ENCODE data around the gene TMED10.
"Not testable (repeated sequence)": the region's sequence is repeated elsewhere in the genome, so short reads cannot be mapped to it uniquely, and the experiment has no call there.

TMED10 gene

DNA sequence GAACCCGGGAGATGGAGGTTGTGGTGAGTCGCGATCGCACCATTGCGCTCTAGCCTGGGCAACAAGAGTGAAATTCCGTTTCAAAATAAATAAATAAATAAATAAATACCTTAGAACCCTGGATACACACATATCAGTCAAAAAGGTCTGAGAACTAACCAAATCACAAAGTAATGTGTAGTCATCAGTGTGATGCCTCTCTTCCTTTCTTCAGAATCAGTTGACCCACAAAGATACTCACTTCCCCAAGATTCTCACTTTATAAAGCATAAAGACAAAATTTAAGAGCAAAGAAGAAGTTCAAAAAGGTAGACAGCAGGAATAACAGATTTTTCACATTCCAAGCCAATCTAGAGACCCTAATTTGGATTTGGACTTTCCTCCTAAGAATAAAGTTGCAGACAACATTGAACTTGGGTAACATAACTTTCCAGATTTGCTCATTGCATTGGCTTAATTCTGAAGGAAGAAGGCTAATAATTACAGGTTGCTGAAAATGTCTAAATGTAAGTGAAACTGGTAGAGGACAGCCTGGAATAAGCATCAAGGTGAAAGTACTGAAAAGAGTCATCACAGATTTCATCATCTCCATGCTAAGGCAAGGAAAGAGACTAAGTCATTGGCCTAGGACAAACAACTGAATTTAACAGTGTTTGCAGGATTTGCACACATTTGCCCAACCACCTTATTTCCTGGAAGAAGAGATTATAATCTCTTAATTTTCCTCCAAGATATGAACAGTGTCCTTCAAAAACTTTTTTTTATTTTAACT, 17.4 kb downstream of the TMED10 start:
- DNase-seq (ENCODE audit: low read depth in 2 of 2) = no peak

DNA sequence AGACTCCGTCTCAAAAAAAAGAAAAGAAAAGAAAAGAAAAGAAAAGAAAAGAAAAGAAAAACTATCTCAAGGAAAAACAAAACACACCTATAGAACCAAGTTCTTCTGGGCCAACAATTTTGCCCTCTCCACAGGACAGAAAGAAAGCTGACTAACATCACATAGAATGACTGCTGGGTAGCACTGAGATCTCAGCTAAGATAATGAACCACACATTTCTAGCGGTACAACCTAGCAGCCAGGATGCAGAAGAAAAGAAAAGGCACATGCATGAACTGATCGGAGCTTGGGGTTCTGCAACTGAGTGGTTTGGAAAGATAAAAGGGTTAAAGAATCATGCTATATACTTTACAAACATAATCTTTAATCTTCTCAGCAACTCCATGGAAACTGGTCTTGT, 19.5 kb downstream of the TMED10 start:
- no peak for DNase-seq (ENCODE audit: low read depth in 2 of 2)

DNA sequence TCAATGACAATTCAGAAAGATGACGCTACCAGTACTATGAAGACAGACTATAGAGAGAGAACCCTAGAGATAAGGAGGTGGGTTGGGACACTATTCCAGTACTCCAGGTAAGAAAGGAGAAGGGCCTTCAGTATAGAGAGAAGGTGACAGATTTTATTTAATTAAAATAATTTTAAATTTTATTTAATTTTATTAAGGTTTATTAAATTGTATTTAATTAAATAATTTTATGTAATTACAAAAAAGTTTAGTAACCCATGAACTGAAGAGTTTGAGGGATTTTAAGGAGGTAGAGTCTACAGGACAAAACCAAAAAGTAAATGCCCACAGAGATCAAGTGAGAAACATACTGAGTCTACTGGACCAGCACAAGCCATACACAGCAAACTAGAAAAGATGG, 20.3 kb downstream of the TMED10 start:
- DNase-seq (ENCODE audit: low read depth in 2 of 2) = no peak

DNA sequence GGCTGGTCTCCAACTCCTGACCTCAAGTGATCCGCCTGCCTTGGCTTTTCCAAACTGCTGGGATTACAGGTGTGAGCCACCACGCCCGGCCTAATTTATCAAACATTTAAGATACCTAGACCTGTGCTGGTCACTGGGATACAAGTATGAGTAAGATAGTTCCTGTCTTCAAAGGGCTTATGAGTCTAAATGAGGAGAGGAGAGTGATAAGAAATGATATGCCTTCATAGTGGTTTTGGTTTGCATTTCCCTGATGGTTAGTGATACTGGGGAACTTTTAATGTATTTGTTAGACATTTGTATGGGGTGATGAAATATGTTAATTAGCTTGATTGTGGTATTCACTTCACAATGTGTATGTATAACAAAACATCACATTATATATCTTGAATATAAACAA, 21.2 kb downstream of the TMED10 start:
- no peak for DNase-seq (ENCODE audit: low read depth in 2 of 2)

DNA sequence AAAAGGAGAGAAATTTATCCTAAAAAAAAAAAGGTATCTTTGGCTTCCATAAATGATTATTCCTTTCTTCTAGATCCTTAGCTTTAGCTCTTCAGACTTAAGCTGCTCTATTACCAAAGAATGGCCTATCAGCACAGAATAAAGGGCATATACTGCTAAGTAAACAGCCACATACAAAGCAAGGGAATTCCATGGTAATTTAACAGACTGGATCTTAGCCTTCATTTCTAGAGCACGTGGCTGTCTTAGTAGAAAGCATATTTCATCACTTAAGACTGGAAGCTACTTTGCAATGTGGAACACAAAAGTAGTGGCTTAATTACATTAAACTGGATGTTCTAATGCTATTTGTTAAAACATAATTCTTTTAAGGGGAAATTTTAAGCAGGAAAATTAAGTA, 23.1 kb downstream of the TMED10 start:
- DNase-seq (ENCODE audit: low read depth in 2 of 2) = no peak

DNA sequence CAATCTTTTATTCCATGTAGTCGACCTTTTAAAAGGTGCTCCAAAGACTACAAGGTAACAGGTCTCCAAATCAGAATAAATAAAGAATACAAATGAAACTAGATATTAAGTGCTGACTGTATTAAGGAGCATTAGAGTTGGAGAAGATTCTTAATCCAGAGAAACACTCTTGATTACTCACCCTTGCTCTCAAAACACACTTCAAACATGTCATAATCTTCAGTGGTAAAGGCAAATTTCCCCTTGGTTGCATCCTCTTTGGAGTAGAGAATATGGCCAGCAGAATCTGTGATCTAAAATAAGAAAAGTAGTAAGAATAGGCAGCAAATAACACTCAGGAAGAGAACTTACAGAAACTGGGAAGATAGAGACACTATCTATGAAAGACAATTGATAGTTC, 24.6 kb downstream of the TMED10 start:
- DNase-seq (ENCODE audit: low read depth in 2 of 2) = no peak

DNA sequence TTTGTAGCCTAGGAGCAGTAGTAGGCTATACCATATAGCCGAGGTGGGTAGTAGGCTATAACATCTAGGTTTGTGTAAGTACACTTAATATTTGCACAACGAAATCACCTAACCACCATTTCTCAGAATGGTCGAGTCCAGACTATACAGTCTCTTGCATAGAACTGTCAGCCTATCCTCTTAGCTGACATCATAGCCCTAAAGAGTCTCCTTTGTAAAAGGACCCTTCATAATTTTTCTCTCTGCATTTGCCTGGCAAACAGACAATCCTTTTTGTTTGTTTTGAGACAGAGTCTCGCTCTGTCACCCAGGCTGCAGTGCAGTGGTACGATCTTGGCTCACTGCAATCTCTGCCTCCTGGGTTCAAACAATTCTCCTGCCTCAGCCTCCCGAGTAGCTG, 25.8 kb downstream of the TMED10 start:
- DNase-seq (ENCODE audit: low read depth in 2 of 2) = not testable (repeated sequence)

DNA sequence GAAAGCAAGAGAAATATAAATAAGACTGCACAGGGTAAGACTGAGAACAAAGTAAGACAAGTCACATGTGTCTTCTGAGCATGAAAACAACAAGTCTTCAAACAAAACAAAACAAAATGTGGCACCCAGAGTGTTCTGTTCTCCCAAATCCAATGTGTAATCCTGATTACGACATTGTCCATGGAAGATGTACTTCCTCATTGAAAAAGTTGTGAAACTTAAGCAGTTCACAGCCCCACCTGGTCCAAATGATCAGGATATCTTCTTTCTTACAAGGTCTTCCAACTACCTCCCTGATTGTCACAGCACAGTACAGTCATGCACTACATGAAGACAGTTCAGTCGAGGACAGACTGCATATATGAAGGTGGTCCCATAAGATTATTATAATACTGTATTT, 26.3 kb downstream of the TMED10 start:
- no peak for DNase-seq (ENCODE audit: low read depth in 2 of 2)

DNA sequence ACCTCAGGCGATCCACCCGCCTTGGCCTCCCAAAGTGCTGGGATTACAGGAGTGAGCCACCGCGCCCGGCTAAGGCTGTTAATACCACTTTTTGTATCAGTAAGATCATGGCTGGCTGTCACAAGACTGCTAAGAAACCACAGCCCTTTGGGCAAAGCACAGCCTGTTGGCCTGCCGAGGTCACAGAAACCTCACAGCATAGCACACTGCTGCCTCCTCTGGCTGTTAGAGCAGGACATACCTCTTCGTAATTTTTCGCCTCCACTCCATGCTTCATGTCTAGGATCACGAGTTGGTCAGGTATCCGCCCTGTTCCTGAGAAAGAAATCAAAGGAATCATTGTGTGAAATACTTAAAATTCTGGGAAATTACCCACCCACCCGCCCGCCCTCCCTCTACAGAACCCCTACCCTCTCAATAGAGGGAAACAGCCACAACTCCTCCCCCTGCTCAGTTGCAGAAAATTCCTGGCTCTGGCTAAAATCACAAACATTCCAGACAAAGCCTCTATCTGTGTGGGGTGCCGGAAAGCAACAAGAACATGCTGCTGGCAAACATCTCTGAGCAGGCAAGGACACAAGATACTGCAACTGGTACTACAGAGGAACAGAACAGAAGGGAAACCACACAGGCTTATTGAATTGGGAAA, 28.9 kb downstream of the TMED10 start:
- DNase-seq (ENCODE audit: low read depth in 2 of 2) = no peak

DNA sequence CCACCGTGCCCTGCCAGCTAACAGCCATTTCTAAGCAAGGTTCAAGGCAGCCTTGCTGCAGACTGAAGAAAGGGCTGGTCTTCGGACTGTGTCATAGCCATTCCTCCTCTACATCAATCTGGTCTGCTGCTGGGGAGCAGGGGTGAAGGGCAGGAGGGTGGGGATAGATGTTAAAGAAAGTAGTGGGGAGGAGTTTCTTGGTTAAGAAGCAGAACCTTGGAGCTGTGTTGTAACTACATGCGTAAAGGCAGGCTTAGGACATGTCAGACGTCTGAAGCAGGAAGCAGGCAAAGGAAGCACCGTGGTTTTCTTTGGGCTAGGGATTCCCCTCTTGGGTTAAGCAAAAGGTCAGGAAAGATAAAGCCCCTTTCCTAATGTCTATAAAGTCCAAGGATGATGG, 31.5 kb downstream of the TMED10 start:
- DNase-seq (ENCODE audit: low read depth in 2 of 2) = no peak

DNA sequence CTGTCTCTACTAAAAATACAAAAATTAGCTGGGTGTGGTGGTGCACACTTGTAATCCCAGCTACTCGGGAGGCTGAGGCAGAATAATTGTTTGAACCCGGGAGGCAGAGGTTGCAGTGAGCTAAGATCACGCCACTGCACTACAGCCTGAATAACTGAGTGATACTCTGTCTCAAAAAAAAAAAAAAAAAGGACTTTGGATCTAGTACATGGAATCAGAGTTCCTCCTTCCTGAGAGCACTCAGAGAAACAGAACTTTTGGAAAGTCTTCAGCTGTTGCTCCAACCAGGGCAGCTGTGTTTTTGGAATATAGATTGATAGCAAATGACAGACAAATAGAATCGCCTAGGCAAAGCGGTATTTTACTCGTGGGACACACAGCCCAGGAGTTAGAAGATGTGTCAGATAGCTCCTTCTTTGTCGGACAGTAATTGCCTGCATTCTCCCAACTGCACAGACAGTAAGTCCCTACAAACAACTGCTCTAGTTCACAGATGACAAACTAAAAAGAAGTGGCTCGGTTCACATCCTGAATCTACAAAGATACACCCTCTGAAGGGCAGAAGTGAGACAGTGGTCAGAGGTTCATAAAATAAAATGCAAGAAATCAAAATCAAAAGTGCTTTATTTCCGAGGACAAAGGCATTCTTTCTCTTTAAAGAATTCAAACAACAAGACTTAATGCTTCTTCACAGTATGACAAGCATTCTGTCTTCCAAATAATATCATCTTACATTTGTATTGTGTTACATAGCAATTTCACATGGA, 32.5 kb downstream of the TMED10 start:
- DNase-seq (ENCODE audit: low read depth in 2 of 2) = no peak

DNA sequence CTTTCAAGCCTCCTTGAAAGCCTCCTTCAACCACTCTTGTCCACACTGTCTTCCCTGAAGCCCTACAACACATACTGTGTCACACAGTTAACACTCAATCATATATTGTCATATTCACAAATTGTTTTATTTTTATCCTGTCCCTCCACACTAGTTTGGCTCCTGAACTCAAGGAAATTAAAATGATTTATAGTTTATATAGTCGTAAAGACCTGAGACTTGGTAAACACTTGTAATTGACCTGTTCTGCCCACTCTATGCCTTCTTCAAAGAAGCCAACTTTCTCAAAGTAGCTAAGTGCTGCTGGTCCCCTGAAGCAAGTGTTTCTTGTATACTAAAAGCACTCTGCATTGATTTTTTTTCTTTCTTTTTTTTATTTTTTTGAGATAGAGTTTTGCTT, 33.9 kb downstream of the TMED10 start:
- DNase-seq (ENCODE audit: low read depth in 2 of 2) = no peak

DNA sequence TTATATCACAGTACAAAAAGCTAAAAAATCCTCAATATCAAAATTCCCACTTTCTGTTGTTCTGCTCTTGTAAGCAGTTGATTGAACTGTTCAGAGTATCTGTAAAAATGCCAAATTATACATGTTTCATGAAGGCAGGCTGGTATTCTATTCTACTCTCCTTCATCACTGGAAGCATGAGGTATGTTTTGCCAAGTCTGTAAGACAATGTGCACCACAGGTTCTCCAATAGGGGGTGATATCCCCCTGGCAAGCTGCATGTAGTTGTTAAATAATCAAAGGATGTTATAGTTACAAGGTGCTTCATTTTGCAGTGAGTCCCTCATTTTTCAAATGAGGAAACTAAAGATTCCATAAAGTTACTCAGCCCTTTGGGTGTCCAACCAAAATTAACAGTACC, 34.4 kb downstream of the TMED10 start:
- no peak for DNase-seq (ENCODE audit: low read depth in 2 of 2)

DNA sequence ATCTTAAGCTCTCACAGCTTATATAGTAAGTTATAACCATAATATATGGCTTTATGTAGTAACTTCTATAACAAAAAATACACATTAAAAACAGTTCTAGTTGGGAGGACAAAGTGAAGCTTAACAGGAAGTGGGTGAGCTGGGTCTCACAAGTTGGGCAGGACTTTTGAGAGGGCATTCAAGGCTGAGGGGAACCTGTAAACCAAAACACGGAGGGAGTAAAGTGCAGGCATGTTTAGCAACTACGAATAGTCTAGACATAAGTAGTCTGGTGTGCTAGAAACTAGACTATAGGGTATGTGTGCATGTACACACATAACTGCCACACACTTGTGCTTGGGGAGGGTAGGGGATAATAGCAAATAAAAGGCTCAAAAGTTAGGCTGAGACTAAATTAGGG, 35.4 kb downstream of the TMED10 start:
- no peak for DNase-seq (ENCODE audit: low read depth in 2 of 2)

DNA sequence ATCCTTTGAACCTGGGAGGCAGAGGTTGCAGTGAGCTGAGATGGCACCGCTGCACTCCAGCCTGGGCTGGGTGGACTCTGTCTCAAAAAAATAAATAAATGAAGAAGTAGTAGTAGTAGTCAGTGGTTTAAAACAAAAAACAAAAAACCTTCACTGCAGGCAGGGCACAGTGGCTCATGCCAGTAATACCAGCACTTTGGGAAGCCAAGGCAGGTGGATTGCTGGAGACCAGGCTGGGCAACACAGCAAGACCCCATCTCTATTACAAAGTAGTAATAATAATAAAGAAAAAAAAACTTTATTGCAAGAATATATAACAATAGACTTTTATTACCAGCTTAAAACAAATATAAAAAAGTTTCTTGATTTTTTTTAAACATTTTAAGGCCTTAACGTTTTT, 35.8 kb downstream of the TMED10 start:
- no peak for DNase-seq (ENCODE audit: low read depth in 2 of 2)

DNA sequence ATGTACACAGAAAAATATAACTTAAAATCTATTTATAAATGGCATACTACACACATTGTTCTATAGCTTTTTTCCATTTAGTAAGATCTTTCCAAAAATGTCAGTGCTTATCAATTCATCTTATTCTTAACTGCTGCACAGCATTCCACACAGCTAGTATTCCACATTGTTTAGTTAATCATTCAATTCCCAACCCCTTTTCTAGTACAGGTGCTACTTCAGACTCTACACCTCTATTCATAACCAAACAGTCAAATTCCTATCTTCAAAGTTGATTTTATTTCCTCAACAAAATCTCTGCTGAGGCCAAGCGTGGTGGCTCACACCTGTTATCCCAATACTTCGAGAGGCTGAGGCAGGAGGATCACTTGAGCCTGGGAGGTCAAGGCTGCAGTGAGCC, 37.2 kb downstream of the TMED10 start:
- no peak for DNase-seq (ENCODE audit: low read depth in 2 of 2)

DNA sequence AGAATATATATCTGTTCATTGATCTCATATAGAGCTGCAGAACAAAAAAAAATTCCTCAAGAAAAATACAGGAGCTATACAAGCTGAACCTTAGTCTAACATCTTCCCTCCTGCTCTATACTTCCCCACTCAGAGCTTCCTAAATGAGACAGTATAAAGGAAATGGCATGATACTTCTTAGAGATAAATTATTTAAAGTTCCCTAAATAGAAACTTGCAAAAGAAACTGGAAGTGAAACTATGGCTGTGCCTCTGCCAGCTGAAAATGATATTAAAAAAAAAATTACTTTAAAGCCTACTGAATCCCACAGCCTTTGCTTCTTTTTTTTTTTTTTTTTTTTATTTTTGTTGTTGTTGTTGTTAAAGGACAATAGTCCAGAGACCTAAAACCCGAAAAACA, 37.9 kb downstream of the TMED10 start:
- DNase-seq (ENCODE audit: low read depth in 2 of 2) = no peak

DNA sequence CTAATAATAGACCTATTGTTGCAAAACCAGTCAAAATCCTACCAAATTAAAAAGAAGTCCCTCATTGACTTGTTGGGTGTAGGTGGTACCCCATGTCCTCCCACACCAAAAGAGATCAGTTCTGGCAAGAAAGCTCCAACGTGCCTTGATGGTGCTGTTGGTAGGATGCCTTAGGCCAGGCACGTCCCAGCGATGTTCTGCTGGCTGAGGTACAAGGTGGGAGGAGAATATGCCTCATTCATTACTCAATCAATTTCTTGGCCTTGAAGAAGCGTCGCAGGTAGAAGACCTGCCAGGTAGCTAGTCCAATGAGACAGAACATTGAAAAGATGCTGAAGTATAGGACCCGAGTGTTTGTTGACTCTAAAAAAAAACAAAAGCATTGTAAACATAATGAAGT, 41.8 kb downstream of the TMED10 start:
- DNase-seq (ENCODE audit: low read depth in 2 of 2) = no peak

DNA sequence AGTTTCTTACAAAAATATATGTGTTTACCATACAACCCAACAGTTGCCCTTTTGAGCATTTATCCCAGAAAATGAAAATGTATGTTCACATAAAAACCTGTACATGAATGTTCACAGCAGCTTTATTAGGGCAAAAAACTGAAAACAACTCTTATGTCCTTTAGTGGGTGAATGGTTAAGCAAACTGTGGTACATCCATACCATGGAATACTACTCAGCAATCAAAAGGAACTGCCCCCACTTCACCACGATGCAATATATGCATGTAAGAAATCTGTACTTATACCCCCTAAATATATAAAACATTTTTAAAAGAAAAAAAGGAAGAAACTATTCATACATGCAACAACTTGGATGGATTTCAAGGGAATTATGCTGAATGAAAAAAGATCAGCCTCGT, 42.8 kb downstream of the TMED10 start:
- no peak for DNase-seq (ENCODE audit: low read depth in 2 of 2)

DNA sequence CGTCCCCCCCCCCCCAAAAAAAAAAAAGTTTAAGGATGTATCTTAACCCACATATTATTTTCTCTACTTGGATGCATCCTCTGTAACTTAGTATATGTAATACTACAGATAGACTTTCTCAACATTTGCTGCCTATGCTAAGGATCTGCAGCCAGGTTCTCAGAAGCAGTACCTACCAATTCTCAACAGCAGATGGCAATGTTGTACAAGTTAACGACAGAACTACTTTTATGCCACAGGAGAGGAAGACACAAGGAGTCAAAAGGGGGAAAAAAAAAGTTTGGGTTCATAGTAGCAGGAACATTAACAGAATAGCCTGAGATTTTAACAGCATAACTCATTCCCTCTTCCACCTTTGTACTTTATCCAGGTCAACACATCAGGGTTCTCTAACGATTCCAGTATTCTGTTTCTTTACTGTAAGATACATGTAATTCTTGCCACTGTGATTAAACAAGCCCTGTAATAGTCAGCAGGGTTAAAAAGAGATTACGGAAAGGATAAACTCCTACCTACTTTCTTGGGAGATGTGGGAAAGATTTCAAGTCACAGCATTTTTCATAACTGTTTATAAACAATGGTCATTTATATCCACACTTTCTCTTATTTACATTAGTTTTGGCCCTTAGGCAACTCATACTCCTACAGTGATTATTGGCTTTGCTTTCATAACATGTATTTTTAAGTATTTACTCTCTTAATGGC, 43.9 kb downstream of the TMED10 start:
- no peak for DNase-seq (ENCODE audit: low read depth in 2 of 2)

DNA sequence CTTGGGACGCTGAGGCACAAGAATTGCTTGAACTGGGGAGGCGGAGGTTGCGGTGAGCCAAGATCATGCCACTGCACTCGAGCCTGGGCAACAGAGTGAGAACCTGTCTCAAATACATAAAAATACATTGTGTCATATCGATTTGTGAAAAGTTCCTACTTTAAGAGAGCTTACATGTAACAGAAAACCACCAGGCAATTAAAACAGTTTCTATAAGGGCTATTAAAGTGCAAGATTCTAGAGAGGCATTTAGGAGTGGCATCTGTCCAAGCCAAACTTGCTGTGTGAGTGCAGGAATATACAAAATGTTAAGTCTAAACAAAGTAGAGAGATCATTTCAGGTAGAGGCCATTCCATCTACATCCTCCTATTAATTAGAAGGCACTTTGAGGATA, 47.8 kb downstream of the TMED10 start:
- no peak for DNase-seq (ENCODE audit: low read depth in 2 of 2)

DNA sequence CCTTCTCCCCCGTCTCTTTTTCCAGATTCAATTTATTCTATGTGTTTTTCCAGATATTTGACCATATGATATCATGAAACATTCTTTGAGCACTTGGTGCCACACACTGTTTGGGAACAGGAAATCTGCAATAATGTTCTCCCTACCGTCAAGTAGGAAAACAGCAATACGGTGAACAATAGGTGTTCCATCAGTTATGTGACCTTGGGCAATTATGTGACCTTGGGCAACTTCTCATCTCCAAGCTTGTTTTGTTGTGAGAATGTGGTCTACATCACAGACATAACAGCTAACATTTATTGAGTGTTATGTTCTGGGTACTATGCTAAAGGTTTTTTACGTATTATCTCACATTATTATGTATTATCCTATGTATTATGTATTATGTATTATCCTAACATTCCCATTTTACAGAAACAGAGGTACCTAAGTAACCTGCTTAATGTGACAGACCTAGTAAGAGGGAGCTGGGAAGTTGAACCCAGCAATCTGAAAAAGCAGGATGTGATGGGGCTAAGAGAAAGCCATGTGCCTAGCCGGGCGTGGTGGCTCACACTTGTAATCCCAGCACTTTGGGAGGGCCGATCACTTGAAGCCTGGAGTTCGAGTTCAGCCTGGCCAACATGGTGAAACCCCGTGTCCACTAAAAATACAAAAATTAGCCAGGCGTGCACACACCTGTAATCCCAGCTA, 48.4 kb downstream of the TMED10 start:
- no peak for DNase-seq (ENCODE audit: low read depth in 2 of 2)

All from stimulated activated CD4-positive, alpha-beta T cell treated with anti-CD3 and anti-CD28 coated beads, Interleukin-1b, Interleukin-23, amount 100 ng/mL, for 1 hour (primary cell).